Liver (tissue), 9 donors: ENCODE measurements around the gene CHRD. TPM values are rescaled to one million over a fixed set of nuclear protein-coding genes. Genes with fewer than 3 reads are reported as not detected.

ENCODE experiments used
- DNase-seq: peaks from one replicate; pipeline ENCODE4 v3.0.0-alpha.2; 2017; ENCODE audit warnings: low spot score
- H3K27ac ChIP-seq, 2 donors: one replicate each; pipeline ENCODE4 v1.7.0; 2013; ENCODE audit warnings: inconsistent platforms in 2 of 2, low read length in 2 of 2, control low read depth in 1 of 2, low read depth in 1 of 2, mild to moderate bottlenecking in 1 of 2
- H3K27me3 ChIP-seq, 4 donors: one replicate each; pipeline versions ENCODE4 v1.6.1 to v1.7.0; 2013; ENCODE audit warnings: low read length in 3 of 4, inconsistent platforms in 1 of 4, mild to moderate bottlenecking in 1 of 4, moderate library complexity in 1 of 4; ENCODE audit not compliant: control insufficient read depth in 4 of 4, insufficient read depth in 4 of 4
- H3K36me3 ChIP-seq, 4 donors: one replicate each; pipeline versions ENCODE4 v1.6.1 to v1.7.0; 2013; ENCODE audit warnings: low read length in 3 of 4, mild to moderate bottlenecking in 3 of 4, low read depth in 1 of 4, moderate library complexity in 1 of 4; ENCODE audit not compliant: control insufficient read depth in 4 of 4, insufficient read depth in 3 of 4
- H3K4me1 ChIP-seq, 4 donors: one replicate each; pipeline versions ENCODE4 v1.6.1 to v1.7.0; 2013; ENCODE audit warnings: low read length in 3 of 4, mild to moderate bottlenecking in 3 of 4, moderate library complexity in 1 of 4; ENCODE audit not compliant: control insufficient read depth in 4 of 4, insufficient read depth in 4 of 4
- H3K4me3 ChIP-seq, 3 donors: one replicate each; pipeline versions ENCODE4 v1.6.1 to v1.7.0; 2013; ENCODE audit warnings: low read length in 3 of 3, control low read depth in 1 of 3, low read depth in 1 of 3, mild to moderate bottlenecking in 1 of 3
- H3K9ac ChIP-seq, 2 donors: one replicate each; pipeline ENCODE4 v1.7.0; 2013; ENCODE audit warnings: low read length in 2 of 2, mild to moderate bottlenecking in 2 of 2, moderate library complexity in 2 of 2, control low read depth in 1 of 2, low read depth in 1 of 2
- H3K9me3 ChIP-seq, 4 donors: one replicate each; pipeline versions ENCODE4 v1.6.1 to v1.7.0; 2013; ENCODE audit warnings: low read length in 3 of 4; ENCODE audit not compliant: control insufficient read depth in 4 of 4
- EGR1 ChIP-seq, 2 donors: IDR thresholded peaks; 2 replicates each; pipeline ENCODE4 v1.6.1; 2016 to 2018; ENCODE audit warnings: antibody characterized with exemption in 2 of 2, low read depth in 2 of 2
- FOXA1 ChIP-seq: IDR thresholded peaks from 2 replicates; pipeline ENCODE4 v1.6.1; 2016; ENCODE audit warnings: antibody characterized with exemption
- FOXA2 ChIP-seq: IDR thresholded peaks from 2 replicates; pipeline ENCODE4 v1.6.1; 2016; ENCODE audit warnings: antibody characterized with exemption
- GABPA ChIP-seq, 2 donors: IDR thresholded peaks in 1 of 2; conservative IDR thresholded peaks in 1 of 2; 2 replicates each; pipeline ENCODE4 v1.6.1; 2016; ENCODE audit warnings: antibody characterized with exemption in 2 of 2, mild to moderate bottlenecking in 1 of 2, moderate library complexity in 1 of 2
- HNF4A ChIP-seq, 2 donors: conservative IDR thresholded peaks; 2 replicates each; pipeline ENCODE4 v1.6.1; 2016; ENCODE audit warnings: antibody characterized with exemption in 2 of 2, mild to moderate bottlenecking in 2 of 2
- HNF4G ChIP-seq: IDR thresholded peaks from 2 replicates; pipeline ENCODE4 v1.6.1; 2016; ENCODE audit warnings: antibody characterized with exemption
- JUND ChIP-seq, 2 donors: IDR thresholded peaks; 2 replicates each; pipeline ENCODE4 v1.6.1; 2016; ENCODE audit warnings: antibody characterized with exemption in 2 of 2
- NR2F2 ChIP-seq: IDR thresholded peaks from 2 replicates; pipeline ENCODE4 v1.6.1; 2016; ENCODE audit warnings: antibody characterized with exemption
- RAD21 ChIP-seq, 2 donors: IDR thresholded peaks; 2 replicates each; pipeline ENCODE4 v1.6.1; 2016; ENCODE audit warnings: antibody characterized with exemption in 2 of 2, mild to moderate bottlenecking in 2 of 2
- RXRA ChIP-seq, 2 donors: IDR thresholded peaks; 2 replicates each; pipeline ENCODE4 v1.6.1; 2017 to 2018; ENCODE audit warnings: antibody characterized with exemption in 2 of 2, mild to moderate bottlenecking in 1 of 2
- SP1 ChIP-seq: IDR thresholded peaks from 2 replicates; pipeline ENCODE4 v1.6.1; 2018; ENCODE audit warnings: antibody characterized with exemption, mild to moderate bottlenecking
- TAF1 ChIP-seq: conservative IDR thresholded peaks from 2 replicates; pipeline ENCODE4 v1.6.1; 2016; ENCODE audit warnings: antibody characterized with exemption, mild to moderate bottlenecking
- YY1 ChIP-seq: IDR thresholded peaks from 2 replicates; pipeline ENCODE4 v1.6.1; 2016; ENCODE audit warnings: antibody characterized with exemption, mild to moderate bottlenecking
- WGBS: extraction: QIAGEN DNeasy Blood & Tissue Kit; methylation state at CpG from one replicate; pipeline ENCODE4 v1.1.7; 2013; 5-methylcytosine and 5-hydroxymethylcytosine counted together
- polyA plus RNA-seq, 2 donors: library from polyadenylated mRNA; stranded (reverse) in 1 of 2; unstranded in 1 of 2; fragments of 200-250 nt in 1 of 2; fragments of >200 nt in 1 of 2; fragmentation: Nextera tagmentation in 1 of 2; extraction: Ambion mirVana in 1 of 2; gene quantifications; one replicate each; pipeline versions ENCODE4 v1.2.1 to v1.2.3, GENCODE V29; 2013 to 2015
- total RNA-seq, 2 donors: library from RNA; depleted of rRNA; stranded (reverse); fragments of >200 nt; gene quantifications; one replicate each; pipeline ENCODE4 v1.2.3, GENCODE V29; 2014
- TF ChIP-seq, protein P1 (sequence below): IDR thresholded peaks from 2 replicates; pipeline ENCODE4 v1.6.1; 2016; ENCODE audit warnings: antibody characterized with exemption
- TF ChIP-seq, protein P2 (sequence below): IDR thresholded peaks from 2 replicates; pipeline ENCODE4 v1.6.1; 2016; ENCODE audit warnings: antibody characterized with exemption
- TF ChIP-seq, protein P3 (sequence below): IDR thresholded peaks from 2 replicates; pipeline ENCODE4 v1.6.1; 2016; ENCODE audit warnings: antibody characterized with exemption
- TF ChIP-seq, protein P4 (sequence below): IDR thresholded peaks from 2 replicates; pipeline ENCODE4 v1.6.1; 2016; ENCODE audit warnings: antibody characterized with exemption, mild to moderate bottlenecking
- TF ChIP-seq, protein P5 (sequence below): fragments of 150-350 bp; IDR thresholded peaks from 2 replicates; pipeline ENCODE4 v1.5.1; 2017; ENCODE audit warnings: improper control_type of control experiment, low read depth, low read length; ENCODE audit not compliant: missing input control
- donor health status: healthy.
- donor health status: healthy.
- donor health status: healthy.
- donor health status: healthy.
- donor health status: healthy.

Gene CHRD
- total and polyA plus RNA-seq, 4 donors: 9.2 to 66.4 (median 34.9) TPM

DNA sequence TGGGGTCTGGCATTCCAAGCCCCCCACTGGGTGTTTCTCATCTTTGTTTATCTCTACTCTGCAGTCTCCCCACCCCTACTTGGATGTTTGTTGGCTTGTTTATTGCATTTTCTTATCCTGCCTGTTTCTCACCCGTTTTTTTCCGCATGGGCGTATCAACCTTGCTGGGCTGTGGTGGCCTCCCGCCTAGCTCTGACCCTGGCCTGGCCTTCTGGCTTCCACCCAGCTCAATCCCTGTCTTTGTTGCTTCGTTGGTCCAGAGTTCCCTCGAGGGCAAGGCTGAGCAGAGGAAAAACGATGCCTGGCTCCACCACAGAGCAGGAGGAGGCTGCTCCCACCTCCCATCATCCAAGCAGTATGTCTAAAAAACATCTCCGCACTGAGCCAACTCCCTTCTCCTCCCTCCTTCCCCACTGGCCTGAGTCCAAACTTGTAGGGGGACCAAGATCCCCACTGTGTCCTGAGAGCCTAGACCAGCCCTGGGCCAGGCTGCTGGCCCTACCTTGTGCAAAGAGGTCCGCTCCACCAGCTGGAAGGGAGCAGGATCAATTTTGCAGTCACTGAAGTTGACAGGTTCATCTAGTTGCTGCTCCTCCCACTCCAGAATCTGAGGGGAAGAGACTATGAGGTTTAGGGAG lies 28.2 kb upstream of the CHRD start:
- 55% methylated on average over 9 of the region's 9 CpGs for WGBS
- Histone ChIP-seq H3K9ac (no peak overlapping the region), H3K4me3 (no peak overlapping the region), H3K36me3 (peaks cover 0 to 2% (median 0%) of the 10 kb centered on the region in 4 donors), H3K9me3 (no peaks in the 10 kb centered on the region), H3K27me3 (no peaks in the 10 kb centered on the region), H3K4me1 (peaks cover 8 to 17% (median 14%) of the 10 kb centered on the region in 4 donors), H3K27ac (peak overlapping the region in 1 of 2 donors; percentile 50)
- TF ChIP-seq, protein P1, sequence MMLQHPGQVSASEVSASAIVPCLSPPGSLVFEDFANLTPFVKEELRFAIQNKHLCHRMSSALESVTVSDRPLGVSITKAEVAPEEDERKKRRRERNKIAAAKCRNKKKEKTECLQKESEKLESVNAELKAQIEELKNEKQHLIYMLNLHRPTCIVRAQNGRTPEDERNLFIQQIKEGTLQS: no peak
- TF ChIP-seq GABPA (IDR thresholded peaks at IDR 0.05 in 1 of 2, conservative IDR thresholded peaks at IDR 0.05 in 1 of 2) (no peak), JUND (IDR thresholded peaks at IDR 0.05) (no peak), NR2F2 (no peak), YY1 (no peak), HNF4G (no peak), RAD21 (IDR thresholded peaks at IDR 0.05) (no peak), EGR1 (IDR thresholded peaks at IDR 0.05; ENCODE audit: low read depth in 2 of 2) (no peak), TAF1 (no peak), FOXA1 (no peak), FOXA2 (no peak), RXRA (IDR thresholded peaks at IDR 0.05) (no peak), SP1 (no peak), HNF4A (conservative IDR thresholded peaks at IDR 0.05) (no peak)
- TF ChIP-seq, protein P2, sequence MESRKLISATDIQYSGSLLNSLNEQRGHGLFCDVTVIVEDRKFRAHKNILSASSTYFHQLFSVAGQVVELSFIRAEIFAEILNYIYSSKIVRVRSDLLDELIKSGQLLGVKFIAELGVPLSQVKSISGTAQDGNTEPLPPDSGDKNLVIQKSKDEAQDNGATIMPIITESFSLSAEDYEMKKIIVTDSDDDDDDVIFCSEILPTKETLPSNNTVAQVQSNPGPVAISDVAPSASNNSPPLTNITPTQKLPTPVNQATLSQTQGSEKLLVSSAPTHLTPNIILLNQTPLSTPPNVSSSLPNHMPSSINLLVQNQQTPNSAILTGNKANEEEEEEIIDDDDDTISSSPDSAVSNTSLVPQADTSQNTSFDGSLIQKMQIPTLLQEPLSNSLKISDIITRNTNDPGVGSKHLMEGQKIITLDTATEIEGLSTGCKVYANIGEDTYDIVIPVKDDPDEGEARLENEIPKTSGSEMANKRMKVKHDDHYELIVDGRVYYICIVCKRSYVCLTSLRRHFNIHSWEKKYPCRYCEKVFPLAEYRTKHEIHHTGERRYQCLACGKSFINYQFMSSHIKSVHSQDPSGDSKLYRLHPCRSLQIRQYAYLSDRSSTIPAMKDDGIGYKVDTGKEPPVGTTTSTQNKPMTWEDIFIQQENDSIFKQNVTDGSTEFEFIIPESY: no peak
- TF ChIP-seq, protein P3, sequence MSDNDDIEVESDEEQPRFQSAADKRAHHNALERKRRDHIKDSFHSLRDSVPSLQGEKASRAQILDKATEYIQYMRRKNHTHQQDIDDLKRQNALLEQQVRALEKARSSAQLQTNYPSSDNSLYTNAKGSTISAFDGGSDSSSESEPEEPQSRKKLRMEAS: no peak
- TF ChIP-seq, protein P4, sequence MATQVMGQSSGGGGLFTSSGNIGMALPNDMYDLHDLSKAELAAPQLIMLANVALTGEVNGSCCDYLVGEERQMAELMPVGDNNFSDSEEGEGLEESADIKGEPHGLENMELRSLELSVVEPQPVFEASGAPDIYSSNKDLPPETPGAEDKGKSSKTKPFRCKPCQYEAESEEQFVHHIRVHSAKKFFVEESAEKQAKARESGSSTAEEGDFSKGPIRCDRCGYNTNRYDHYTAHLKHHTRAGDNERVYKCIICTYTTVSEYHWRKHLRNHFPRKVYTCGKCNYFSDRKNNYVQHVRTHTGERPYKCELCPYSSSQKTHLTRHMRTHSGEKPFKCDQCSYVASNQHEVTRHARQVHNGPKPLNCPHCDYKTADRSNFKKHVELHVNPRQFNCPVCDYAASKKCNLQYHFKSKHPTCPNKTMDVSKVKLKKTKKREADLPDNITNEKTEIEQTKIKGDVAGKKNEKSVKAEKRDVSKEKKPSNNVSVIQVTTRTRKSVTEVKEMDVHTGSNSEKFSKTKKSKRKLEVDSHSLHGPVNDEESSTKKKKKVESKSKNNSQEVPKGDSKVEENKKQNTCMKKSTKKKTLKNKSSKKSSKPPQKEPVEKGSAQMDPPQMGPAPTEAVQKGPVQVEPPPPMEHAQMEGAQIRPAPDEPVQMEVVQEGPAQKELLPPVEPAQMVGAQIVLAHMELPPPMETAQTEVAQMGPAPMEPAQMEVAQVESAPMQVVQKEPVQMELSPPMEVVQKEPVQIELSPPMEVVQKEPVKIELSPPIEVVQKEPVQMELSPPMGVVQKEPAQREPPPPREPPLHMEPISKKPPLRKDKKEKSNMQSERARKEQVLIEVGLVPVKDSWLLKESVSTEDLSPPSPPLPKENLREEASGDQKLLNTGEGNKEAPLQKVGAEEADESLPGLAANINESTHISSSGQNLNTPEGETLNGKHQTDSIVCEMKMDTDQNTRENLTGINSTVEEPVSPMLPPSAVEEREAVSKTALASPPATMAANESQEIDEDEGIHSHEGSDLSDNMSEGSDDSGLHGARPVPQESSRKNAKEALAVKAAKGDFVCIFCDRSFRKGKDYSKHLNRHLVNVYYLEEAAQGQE: no peak
- TF ChIP-seq, protein P5, sequence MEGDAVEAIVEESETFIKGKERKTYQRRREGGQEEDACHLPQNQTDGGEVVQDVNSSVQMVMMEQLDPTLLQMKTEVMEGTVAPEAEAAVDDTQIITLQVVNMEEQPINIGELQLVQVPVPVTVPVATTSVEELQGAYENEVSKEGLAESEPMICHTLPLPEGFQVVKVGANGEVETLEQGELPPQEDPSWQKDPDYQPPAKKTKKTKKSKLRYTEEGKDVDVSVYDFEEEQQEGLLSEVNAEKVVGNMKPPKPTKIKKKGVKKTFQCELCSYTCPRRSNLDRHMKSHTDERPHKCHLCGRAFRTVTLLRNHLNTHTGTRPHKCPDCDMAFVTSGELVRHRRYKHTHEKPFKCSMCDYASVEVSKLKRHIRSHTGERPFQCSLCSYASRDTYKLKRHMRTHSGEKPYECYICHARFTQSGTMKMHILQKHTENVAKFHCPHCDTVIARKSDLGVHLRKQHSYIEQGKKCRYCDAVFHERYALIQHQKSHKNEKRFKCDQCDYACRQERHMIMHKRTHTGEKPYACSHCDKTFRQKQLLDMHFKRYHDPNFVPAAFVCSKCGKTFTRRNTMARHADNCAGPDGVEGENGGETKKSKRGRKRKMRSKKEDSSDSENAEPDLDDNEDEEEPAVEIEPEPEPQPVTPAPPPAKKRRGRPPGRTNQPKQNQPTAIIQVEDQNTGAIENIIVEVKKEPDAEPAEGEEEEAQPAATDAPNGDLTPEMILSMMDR: no peak
- no peak for DNase-seq
